HUDEP-2 (cell line): ENCODE results near the gene TSC22D1.

Source experiments
- DNase-seq, 76 experiments: peaks; one replicate each; lab custom pipeline; 2025; ENCODE audit not compliant: unreplicated experiment in 76 of 76; lab: John Stamatoyannopoulos, UW

Gene TSC22D1

GRCh38 chr13:44411841-44412240 lies 164.3 kb downstream of the TSC22D1 start:
- DNase-seq = no peak

DNA sequence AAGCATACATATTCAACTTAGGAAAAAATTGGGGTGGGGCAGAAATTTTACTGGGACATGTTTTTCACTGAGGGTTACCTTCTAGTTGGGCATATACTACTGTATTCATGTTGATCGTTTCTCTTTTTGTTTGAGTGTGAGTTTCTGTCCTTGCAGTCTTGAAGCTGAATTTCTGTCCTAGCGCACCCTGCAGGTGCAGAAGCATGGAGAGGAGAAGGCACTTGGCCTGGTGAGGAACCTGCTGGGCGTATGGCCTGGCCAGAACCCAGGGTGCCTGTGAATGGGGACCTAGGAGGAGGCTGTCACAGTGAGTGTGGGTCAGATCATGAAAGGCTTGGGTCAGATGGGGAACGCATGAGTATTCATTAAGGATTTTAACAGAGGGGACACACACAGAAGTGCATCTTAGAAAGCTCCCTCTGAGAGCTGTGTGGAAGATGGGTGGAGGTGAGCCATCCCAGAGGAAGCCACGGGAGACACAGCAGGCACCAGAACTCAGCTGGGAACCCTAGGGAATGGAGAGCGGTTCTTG lies 165.7 kb downstream of the TSC22D1 start:
- peak in 5 of 76 experiments; percentile 2 to 7 (median 7) for DNase-seq

- DNase-seq = no peak
Measured at GRCh38 chr13:44409595-44409994, 166.5 kb downstream of the TSC22D1 start.

GRCh38 chr13:44407891-44408290 lies 168.2 kb downstream of the TSC22D1 start:
- no peak for DNase-seq

DNA sequence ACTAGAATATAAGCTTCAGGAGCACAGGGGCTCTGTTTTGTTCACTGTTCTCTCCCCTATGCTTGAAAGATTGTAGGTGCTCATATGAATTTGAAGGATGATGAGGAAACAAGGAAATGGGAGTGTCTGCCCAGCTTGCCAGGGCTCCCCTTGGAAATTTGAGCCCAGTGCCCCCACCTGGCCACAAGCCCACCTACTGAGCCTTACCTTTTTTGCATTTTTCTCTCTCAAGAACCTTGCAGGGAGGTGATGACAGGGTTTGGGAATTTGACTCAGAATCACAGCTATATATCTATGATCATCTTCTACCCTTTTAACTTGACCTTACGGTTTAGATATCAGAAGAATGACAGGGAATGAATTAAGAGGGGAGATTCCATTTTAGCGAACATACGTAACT lies 168.8 kb downstream of the TSC22D1 start:
- no peak for DNase-seq

DNA sequence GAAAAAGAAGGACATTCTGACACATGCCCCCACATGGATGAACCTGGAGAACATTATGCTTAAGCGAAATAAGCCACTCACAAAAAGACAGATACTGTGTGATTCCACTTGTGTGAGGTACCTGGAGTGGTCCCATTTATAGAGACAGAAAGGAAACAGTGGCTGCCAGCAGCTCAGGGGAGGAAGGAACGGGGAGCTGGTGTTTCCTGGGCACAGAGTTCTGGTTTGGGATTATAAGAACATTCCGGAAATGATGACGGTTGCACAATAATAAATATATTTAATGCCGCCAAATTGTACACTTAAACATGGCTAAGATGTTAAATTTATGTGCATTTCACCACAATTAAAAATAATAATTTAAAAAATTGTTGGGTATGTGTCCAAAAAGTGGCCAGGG lies 169.5 kb downstream of the TSC22D1 start:
- DNase-seq = no peak

DNA sequence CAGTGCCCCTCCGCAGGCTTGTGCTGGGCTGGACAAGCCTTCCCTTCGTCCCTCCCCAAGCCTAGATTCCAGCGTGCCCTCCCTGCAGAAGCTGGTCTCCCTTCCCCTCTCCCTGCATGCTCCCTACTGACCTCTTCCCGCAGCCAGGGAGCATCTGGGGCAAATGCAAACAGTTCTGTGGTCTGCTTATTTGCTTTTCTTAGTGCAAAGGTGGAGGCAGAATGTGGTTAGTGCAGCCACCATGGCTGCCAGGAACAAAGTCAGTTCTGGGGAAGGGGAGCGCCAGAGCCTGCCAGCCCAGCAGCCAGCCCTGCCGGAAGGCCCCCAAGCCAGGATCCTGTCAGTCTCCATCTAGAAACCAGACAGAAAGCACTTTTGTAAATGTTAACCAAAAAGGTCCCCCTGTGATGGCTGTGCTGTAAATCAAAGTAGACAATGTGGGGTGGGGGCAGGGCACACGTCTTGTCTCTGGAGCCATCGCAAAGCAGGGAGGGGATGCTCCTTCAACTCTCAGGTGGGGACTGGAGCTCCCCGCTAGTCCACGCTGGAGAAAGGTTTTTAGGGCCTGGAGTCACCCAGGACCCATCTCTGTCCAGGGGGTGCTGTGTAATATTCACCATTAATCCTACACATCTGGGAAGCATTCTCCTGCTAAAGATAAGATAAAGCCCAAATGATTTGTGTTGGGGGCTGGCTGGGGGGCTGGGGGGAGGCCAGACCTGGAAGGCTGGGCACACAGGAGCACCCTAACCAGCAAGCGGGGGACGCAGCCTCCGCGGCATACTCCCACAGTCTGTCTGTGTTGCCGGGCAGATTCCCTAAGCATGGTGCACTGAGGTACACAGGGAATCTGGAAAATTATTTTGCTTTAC lies 171.6 kb downstream of the TSC22D1 start:
- no peak for DNase-seq

- no peak for DNase-seq
Measured at GRCh38 chr13:44403461-44404056, 172.6 kb downstream of the TSC22D1 start.

- no peak for DNase-seq
Measured at GRCh38 chr13:44402899-44403445, 173.2 kb downstream of the TSC22D1 start.

DNA sequence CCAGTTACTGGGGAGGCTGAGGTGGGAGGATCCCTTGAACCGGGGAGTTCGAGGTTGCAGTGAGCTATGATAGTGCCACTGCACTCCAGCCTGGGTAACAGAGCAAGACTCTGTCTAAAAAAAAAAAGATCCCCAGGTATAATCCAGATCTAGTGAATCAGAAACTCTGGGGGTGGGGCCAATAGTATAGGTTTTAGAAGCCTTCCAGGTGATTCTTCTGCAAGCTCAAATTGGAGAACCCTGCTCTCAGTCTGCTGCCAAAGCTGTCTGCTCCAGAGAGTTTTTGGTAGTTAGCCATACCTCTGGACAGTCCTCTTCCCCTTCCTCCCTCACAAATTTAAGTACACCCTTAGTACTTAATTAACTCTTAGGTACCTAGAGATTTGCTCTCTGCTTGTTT lies 174.6 kb downstream of the TSC22D1 start:
- no peak for DNase-seq

DNA sequence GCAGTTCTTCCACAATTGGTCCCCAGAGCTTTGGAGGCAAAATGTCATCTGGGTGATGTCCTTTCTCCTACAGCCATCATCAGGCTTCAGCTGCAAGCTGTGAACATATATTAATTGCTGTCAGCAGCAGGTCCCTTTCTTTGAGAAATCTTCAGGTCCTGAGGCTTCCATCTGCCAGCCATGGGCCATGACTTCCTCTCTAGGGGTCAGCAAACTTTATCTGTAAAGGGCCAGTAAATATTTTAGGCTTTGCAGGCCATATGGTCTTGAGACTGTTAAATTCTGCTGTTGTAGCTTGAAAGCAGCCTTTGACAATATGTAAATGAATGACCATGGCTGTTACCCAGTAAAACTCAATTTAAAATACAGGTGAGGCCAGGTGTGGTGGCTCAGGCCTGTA lies 175.4 kb downstream of the TSC22D1 start:
- no peak for DNase-seq

GRCh38 chr13:44399074-44399473 lies 177.1 kb downstream of the TSC22D1 start:
- no peak for DNase-seq

DNA sequence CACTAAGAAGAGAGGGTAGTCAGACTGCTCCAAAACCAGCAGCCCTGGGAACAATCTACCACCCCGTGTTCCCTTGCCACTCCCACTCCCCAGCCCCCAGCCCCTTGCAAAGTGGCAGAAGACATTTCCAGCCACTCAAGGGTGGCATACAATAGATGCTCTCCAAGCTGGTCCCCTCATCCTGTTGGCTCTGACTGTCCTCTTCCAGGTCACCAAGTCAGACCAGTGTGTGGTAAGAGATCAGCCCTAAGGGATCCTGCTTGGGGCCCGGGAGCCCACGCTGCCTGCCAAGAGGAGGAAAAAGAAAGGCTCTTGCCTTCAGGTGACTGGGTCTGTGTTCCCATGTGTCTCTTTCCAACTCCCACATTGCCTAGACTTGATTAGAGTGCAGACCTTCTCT lies 177.5 kb downstream of the TSC22D1 start:
- DNase-seq = no peak

GRCh38 chr13:44397766-44398223 lies 178.3 kb downstream of the TSC22D1 start:
- peak in 75 of 76 experiments; percentile 29 to 97 (median 86) for DNase-seq

GRCh38 chr13:44396701-44397580 lies 179.2 kb downstream of the TSC22D1 start:
- DNase-seq = peak in 1 of 76 experiments; percentile 13

DNA sequence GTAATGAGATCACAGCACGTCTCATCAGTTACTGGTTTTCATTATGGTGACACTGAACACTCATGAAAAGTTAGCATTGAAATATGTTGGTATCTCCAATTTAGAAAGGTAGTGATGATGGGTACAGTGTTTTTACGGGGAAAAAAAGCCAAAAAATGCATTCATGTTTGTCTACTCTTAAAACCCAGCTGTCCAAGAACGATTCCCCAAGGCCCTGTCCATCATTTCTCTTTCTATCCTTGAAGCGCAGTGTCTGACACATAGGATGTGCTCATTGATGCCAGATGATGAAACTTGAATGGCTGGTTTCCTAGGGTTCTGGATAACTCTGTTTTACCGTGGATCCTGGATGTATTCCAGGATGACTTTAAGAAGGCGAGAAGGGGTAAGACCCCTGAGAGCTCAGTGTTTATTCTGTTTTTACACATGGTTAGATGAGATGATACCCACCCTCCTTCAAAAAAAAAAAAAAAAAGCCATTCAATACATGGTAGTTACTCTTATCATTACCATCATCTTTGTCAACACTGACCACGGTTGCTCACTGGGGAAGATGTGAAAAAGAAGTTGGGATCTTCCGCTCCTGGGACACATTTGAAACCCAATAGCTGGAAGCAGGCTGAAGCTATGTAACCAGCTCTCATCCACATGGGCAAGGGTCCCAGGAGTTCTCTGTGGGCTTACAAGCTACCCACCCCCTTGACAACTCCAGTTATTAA lies 180.0 kb downstream of the TSC22D1 start:
- DNase-seq = no peak

DNA sequence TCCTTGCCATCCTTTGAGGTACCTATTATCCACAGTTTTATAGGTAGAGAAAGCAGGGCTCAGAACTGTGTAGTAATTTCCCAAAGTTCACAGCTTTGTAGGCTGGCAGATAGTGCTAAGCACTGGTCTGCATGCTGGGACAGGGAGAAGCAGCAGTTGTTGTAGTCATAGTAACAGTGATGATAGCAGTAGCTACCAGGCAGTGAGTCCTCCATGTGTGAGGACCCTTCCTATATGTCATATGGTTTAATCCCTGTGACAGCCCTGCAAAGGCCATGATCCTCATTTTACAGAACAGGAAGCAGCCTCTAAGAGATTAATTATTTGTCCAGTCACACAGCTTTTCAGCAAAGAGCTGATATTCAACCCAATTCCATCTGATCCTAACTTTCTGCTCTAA lies 181.5 kb downstream of the TSC22D1 start:
- DNase-seq = no peak

GRCh38 chr13:44393391-44393790 lies 182.7 kb downstream of the TSC22D1 start:
- DNase-seq = peak in 68 of 76 experiments; percentile 5 to 79 (median 56)

DNA sequence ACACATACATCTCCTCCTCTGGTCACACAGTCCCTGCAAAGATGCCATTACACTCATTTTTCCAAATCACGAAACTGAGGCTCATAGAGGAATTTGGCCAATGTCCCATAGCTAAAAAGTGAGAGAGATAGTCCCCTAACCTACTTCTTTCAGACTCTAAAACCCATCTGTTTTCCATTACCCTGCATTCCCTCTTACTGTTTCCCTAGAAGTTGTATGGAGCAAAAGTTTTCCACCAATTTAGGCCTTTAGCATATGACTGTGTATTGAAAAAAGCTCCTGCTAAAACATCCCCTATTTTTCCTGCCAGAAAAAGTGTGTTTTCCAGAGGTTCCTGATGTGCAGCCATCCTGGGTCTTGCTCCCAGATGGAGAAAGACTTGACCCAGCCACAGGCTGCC lies 186.3 kb downstream of the TSC22D1 start:
- DNase-seq = no peak
